ENCODE results near the gene TTC7B.

The TTC7B gene

DNA sequence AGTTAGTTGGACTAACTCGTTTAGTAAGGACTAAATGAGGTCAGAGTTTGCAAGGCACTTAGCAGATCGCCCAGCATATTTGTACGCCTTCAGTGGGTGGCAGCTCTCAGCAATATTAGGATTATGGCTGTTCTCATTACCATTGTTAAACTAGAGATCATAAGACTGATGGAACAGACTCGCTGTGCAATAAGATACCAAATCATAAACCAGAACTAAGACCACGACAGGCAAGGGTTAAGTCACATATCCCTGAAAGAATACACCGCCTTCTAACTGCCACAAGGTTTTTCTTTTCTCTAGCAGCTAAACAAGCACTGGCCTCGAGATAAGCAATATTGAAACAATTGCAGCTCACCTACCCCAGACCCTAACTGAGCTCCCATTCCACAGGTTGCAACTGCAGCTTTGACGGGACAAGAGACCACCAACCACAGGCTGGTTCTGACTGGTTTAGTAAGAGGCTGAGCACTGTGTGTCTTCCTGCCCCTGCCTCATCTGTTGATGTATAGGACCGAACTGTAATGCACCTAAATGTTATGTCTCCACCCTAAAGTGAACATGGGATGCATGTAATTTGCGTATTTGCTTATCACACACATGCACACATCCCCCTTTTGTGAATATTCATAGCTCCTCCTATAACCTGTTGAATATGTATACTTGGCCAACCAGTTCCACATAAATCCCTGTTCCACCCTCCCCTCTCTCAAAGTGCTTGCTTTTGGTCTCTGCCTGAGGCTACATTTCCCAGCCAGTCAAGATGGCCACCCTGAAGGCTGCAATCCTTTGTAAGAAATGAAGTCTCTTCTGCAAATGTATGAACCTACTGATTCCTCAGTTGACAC is 266.2 kb downstream of the TTC7B start:
- Histone ChIP-seq H3K4me3 (ENCODE audit: insufficient read depth, low read length, poor library complexity, severe bottlenecking) (no peak overlapping the region), H3K79me2 (ENCODE audit: insufficient read depth, low read length) (no peaks in the 10 kb centered on the region), H3K9ac (ENCODE audit: low read length) (no peak overlapping the region), H3K9me2 (replicated peaks; ENCODE audit: insufficient read depth, low read length) (no peaks in the 10 kb centered on the region), H3K27me3 (ENCODE audit: low read length) (no peaks in the 10 kb centered on the region), H3K4me2 (ENCODE audit: low read depth, low read length, poor library complexity, severe bottlenecking) (no peak overlapping the region), H4K20me1 (ENCODE audit: low read depth, low read length) (no peaks in the 10 kb centered on the region), H3K9me3 (ENCODE audit: insufficient read depth, low read length) (no peaks in the 10 kb centered on the region), H3F3A (ENCODE audit: insufficient read depth) (no peaks in the 10 kb centered on the region), H3K27ac (ENCODE audit: low read depth, low read length) (no peak overlapping the region), H3K36me3 (ENCODE audit: low read length) (no peaks in the 10 kb centered on the region), H2AFZ (ENCODE audit: low read depth, low read length, severe bottlenecking) (no peak overlapping the region)
- TF ChIP-seq, protein P1, sequence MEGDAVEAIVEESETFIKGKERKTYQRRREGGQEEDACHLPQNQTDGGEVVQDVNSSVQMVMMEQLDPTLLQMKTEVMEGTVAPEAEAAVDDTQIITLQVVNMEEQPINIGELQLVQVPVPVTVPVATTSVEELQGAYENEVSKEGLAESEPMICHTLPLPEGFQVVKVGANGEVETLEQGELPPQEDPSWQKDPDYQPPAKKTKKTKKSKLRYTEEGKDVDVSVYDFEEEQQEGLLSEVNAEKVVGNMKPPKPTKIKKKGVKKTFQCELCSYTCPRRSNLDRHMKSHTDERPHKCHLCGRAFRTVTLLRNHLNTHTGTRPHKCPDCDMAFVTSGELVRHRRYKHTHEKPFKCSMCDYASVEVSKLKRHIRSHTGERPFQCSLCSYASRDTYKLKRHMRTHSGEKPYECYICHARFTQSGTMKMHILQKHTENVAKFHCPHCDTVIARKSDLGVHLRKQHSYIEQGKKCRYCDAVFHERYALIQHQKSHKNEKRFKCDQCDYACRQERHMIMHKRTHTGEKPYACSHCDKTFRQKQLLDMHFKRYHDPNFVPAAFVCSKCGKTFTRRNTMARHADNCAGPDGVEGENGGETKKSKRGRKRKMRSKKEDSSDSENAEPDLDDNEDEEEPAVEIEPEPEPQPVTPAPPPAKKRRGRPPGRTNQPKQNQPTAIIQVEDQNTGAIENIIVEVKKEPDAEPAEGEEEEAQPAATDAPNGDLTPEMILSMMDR (IDR thresholded peaks at IDR 0.05; ENCODE audit: insufficient read depth, low read length, poor library complexity, severe bottlenecking): no peak
- no peak for TF ChIP-seq EZH2phosphoT487 (conservative IDR thresholded peaks at IDR 0.05; ENCODE audit: low read length)

DNA sequence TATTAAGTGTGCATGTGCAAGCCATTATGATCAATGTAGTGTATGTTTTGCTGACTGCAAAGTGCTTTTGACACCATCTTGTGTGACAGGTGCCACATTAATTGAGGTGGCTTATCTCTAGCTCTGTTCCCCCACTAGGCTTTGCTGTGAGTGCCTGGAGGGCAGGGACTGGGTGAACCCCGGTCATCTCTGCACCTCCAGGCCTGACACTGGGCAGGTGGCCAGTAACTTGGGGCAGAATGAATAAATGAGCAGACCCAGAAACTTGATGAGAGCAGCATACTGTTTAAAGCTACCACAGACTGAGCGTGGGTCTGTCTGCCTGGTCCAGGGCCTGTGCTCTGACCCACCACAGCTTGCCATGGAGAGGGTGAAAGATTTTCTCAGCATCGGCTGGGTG is 267.8 kb downstream of the TTC7B start:
- H3K79me2 ChIP-seq (ENCODE audit: insufficient read depth, low read length): no peaks in the 10 kb centered on the region
- no peaks in the 10 kb centered on the region for H3F3A ChIP-seq (ENCODE audit: insufficient read depth)
- no peaks in the 10 kb centered on the region for H3K9me2 ChIP-seq (replicated peaks; ENCODE audit: insufficient read depth, low read length)
- H3K9ac ChIP-seq (ENCODE audit: low read length): no peak overlapping the region
- H3K27me3 ChIP-seq (ENCODE audit: low read length): no peaks in the 10 kb centered on the region
- TF ChIP-seq, protein P1 (IDR thresholded peaks at IDR 0.05; ENCODE audit: insufficient read depth, low read length, poor library complexity, severe bottlenecking): no peak
- TF ChIP-seq EZH2phosphoT487 (conservative IDR thresholded peaks at IDR 0.05; ENCODE audit: low read length): no peak
- no peak overlapping the region for H3K4me2 ChIP-seq (ENCODE audit: low read depth, low read length, poor library complexity, severe bottlenecking)
- H4K20me1 ChIP-seq (ENCODE audit: low read depth, low read length): no peaks in the 10 kb centered on the region
- no peak overlapping the region for H3K27ac ChIP-seq (ENCODE audit: low read depth, low read length)
- no peak overlapping the region for H2AFZ ChIP-seq (ENCODE audit: low read depth, low read length, severe bottlenecking)
- no peaks in the 10 kb centered on the region for H3K9me3 ChIP-seq (ENCODE audit: insufficient read depth, low read length)
- no peaks in the 10 kb centered on the region for H3K36me3 ChIP-seq (ENCODE audit: low read length)
- no peak overlapping the region for H3K4me3 ChIP-seq (ENCODE audit: insufficient read depth, low read length, poor library complexity, severe bottlenecking)

DNA sequence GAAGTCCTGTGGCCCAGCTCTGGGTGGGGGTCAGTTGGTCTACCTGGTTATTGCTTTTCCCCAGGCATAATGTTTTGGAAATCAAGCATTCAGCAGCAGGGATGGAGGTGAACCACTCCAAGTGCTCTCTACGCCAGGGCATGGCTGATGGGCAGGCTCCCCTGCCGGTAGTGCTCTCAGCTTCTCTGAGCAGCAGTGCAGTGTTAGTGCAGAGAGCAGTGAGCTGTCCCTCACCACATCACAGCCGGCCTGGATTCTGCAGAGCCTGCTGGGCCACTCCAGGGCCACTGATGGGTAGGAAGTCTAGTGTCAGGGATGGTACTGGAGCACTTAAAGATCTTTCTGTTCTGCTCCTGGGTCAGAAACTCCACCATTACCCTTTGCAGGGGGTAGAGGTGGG is 268.3 kb downstream of the TTC7B start:
- Histone ChIP-seq H3K4me2 (ENCODE audit: low read depth, low read length, poor library complexity, severe bottlenecking) (no peak overlapping the region), H2AFZ (ENCODE audit: low read depth, low read length, severe bottlenecking) (no peak overlapping the region)

More for the DNA sequence above, 268.3 kb downstream of the TTC7B start:
- H4K20me1 ChIP-seq (ENCODE audit: low read depth, low read length): no peaks in the 10 kb centered on the region
- H3K9me2 ChIP-seq (replicated peaks; ENCODE audit: insufficient read depth, low read length): no peaks in the 10 kb centered on the region
- no peaks in the 10 kb centered on the region for H3K9me3 ChIP-seq (ENCODE audit: insufficient read depth, low read length)
- H3K36me3 ChIP-seq (ENCODE audit: low read length): no peaks in the 10 kb centered on the region
- H3F3A ChIP-seq (ENCODE audit: insufficient read depth): no peaks in the 10 kb centered on the region
- H3K4me3 ChIP-seq (ENCODE audit: insufficient read depth, low read length, poor library complexity, severe bottlenecking): no peak overlapping the region
- no peak for TF ChIP-seq EZH2phosphoT487 (conservative IDR thresholded peaks at IDR 0.05; ENCODE audit: low read length)
- TF ChIP-seq, protein P1 (IDR thresholded peaks at IDR 0.05; ENCODE audit: insufficient read depth, low read length, poor library complexity, severe bottlenecking): no peak
- H3K9ac ChIP-seq (ENCODE audit: low read length): no peak overlapping the region
- H3K79me2 ChIP-seq (ENCODE audit: insufficient read depth, low read length): no peaks in the 10 kb centered on the region
- no peaks in the 10 kb centered on the region for H3K27me3 ChIP-seq (ENCODE audit: low read length)
- H3K27ac ChIP-seq (ENCODE audit: low read depth, low read length): no peak overlapping the region

Data from SU-DHL-6 (cell line).